ENCODE data around the gene FBP1.

- TF ChIP-seq, protein P1, sequence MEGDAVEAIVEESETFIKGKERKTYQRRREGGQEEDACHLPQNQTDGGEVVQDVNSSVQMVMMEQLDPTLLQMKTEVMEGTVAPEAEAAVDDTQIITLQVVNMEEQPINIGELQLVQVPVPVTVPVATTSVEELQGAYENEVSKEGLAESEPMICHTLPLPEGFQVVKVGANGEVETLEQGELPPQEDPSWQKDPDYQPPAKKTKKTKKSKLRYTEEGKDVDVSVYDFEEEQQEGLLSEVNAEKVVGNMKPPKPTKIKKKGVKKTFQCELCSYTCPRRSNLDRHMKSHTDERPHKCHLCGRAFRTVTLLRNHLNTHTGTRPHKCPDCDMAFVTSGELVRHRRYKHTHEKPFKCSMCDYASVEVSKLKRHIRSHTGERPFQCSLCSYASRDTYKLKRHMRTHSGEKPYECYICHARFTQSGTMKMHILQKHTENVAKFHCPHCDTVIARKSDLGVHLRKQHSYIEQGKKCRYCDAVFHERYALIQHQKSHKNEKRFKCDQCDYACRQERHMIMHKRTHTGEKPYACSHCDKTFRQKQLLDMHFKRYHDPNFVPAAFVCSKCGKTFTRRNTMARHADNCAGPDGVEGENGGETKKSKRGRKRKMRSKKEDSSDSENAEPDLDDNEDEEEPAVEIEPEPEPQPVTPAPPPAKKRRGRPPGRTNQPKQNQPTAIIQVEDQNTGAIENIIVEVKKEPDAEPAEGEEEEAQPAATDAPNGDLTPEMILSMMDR (IDR thresholded peaks at IDR 0.05), result no peak
- no peak for TF ChIP-seq POLR2A (IDR thresholded peaks at IDR 0.05)
Observed at GRCh38 chr9:94657021-94657725, 17.9 kb upstream of the FBP1 start.

Data from Peyer's patch (tissue), 4 donors.